Endothelial cell (in vitro differentiated cells): ENCODE data around the gene ARHGAP6. TPM values are rescaled to one million over a fixed set of nuclear protein-coding genes. Genes with fewer than 3 reads are reported as not detected.

ENCODE experiments used
- DNase-seq: peaks from one replicate; pipeline ENCODE4 v3.0.0; 2021; ENCODE audit warnings: low spot score
- H3K27ac Mint-ChIP-seq: one replicate; pipeline ENCODE4 v1.8.0; 2021; ENCODE audit warnings: mixed read lengths, inconsistent platforms; ENCODE audit not compliant: unreplicated experiment
- H3K27me3 Mint-ChIP-seq: one replicate; pipeline ENCODE4 v1.8.0; 2021; ENCODE audit warnings: mild to moderate bottlenecking, moderate library complexity, mixed read lengths, inconsistent platforms; ENCODE audit not compliant: unreplicated experiment
- H3K36me3 Mint-ChIP-seq: one replicate; pipeline ENCODE4 v1.8.0; 2021; ENCODE audit warnings: mild to moderate bottlenecking, low read depth, mixed read lengths, inconsistent platforms; ENCODE audit not compliant: unreplicated experiment
- H3K4me1 Mint-ChIP-seq: one replicate; pipeline ENCODE4 v1.8.0; 2021; ENCODE audit warnings: mild to moderate bottlenecking, mixed read lengths, inconsistent platforms; ENCODE audit not compliant: unreplicated experiment
- H3K4me3 Mint-ChIP-seq: one replicate; pipeline ENCODE4 v1.8.0; 2021; ENCODE audit warnings: mild to moderate bottlenecking, mixed read lengths, inconsistent platforms; ENCODE audit not compliant: unreplicated experiment
- H3K9me3 Mint-ChIP-seq: one replicate; pipeline ENCODE4 v1.8.0; 2021; ENCODE audit warnings: mixed read lengths, inconsistent platforms; ENCODE audit not compliant: unreplicated experiment
- total RNA-seq: library from RNA; stranded (reverse); fragmentation: NEBNext Ultra II Directional; extraction: Animal tissue kit (Norgen Biotek cat#: 25700); gene quantifications from one replicate; pipeline ENCODE4 v1.2.1, GENCODE V29; 2021; ENCODE audit not compliant: unreplicated experiment
- TF ChIP-seq, protein P1 (sequence below): fragments of 200-600 bp; sonication (generic); IDR thresholded peaks from one replicate; pipeline ENCODE4 v1.5.0; 2021; ENCODE audit warnings: antibody characterized with exemption; ENCODE audit not compliant: unreplicated experiment

Gene ARHGAP6
- total RNA-seq, 1 donor from 2014 or later = 4.1 TPM

DNA sequence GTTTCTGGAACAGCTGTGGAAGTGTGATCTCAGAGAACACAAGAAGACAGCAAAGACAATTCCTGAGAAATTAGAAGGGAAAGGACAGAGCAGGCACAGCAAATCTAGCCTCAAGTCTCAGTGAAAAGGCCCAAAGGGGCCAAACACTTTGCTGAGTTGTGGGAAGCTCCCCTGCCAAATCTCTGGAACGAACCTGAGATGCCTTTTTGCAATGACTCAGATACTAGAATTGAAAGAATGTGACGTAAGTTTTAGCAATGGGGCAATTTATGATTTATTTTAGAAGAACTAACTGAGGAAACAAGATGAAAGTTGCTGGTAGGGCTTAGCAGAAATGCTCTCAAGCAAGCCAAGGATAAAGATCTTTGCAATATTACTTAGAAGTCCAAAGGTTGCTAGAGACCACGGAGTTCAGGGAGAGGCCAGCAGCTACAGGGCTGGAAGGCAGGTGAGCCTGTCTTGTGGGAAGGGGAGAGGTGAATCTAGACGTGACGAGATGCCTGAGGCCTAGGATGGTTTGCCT, 279.7 kb downstream of the ARHGAP6 start:
- TF ChIP-seq, protein P1, sequence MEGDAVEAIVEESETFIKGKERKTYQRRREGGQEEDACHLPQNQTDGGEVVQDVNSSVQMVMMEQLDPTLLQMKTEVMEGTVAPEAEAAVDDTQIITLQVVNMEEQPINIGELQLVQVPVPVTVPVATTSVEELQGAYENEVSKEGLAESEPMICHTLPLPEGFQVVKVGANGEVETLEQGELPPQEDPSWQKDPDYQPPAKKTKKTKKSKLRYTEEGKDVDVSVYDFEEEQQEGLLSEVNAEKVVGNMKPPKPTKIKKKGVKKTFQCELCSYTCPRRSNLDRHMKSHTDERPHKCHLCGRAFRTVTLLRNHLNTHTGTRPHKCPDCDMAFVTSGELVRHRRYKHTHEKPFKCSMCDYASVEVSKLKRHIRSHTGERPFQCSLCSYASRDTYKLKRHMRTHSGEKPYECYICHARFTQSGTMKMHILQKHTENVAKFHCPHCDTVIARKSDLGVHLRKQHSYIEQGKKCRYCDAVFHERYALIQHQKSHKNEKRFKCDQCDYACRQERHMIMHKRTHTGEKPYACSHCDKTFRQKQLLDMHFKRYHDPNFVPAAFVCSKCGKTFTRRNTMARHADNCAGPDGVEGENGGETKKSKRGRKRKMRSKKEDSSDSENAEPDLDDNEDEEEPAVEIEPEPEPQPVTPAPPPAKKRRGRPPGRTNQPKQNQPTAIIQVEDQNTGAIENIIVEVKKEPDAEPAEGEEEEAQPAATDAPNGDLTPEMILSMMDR = no peak
- H3K27ac Mint-ChIP-seq = no peak overlapping the region
- DNase-seq = no peak
- no peak overlapping the region for H3K4me3 Mint-ChIP-seq
- H3K36me3 Mint-ChIP-seq = no peaks in the 10 kb centered on the region
- no peaks in the 10 kb centered on the region for H3K27me3 Mint-ChIP-seq
- no peaks in the 10 kb centered on the region for H3K9me3 Mint-ChIP-seq
- H3K4me1 Mint-ChIP-seq = peaks cover 5% of the 10 kb centered on the region

DNA sequence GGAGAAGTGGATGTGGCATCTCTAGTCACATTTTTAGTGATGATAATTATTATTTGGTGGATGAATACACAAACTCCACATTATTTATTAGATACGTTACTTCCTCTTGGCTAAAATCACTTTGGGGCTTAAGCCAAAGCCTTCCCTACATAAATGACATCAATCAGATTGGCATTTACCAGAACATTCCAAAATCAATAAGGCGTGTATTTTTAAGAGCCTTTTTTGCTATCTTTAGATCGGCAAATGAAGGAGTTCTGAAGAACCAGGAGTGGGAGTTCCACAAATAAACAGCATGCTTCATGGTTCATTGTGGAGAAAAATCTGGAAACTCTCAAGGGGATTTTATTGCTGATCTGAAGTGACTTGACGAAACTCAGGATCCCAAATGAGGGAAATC, 282.8 kb downstream of the ARHGAP6 start:
- no peaks in the 10 kb centered on the region for H3K36me3 Mint-ChIP-seq
- no peak overlapping the region for H3K4me3 Mint-ChIP-seq
- H3K27me3 Mint-ChIP-seq = no peaks in the 10 kb centered on the region
- H3K4me1 Mint-ChIP-seq = peaks cover 5% of the 10 kb centered on the region
- TF ChIP-seq, protein P1 = no peak
- H3K27ac Mint-ChIP-seq = no peak overlapping the region
- DNase-seq = no peak
- H3K9me3 Mint-ChIP-seq = no peaks in the 10 kb centered on the region

DNA sequence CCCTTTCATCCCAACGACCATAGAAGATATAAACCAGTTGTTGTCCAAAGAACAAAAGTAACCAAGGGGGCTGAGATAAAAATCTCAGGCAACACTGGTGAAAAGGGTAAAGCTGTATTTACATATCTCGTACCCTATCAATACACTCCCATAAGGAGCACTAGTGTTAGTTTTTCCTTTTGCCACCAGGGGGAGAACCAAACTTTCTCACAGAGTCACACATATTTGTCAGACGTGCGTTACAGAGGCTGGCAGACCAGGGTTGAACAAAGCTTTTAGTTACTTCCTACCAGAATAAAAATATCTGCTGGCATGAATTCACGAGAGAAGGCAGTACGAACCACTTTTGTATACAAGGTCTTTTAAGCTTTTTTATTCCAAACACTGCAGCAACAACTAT, 284.3 kb downstream of the ARHGAP6 start:
- TF ChIP-seq, protein P1 = peak; percentile 63
- no peaks in the 10 kb centered on the region for H3K36me3 Mint-ChIP-seq
- no peaks in the 10 kb centered on the region for H3K27me3 Mint-ChIP-seq
- H3K27ac Mint-ChIP-seq = no peak overlapping the region
- peaks cover under 1% of the 10 kb centered on the region for H3K4me1 Mint-ChIP-seq
- no peaks in the 10 kb centered on the region for H3K9me3 Mint-ChIP-seq
- DNase-seq = peak; percentile 39
- no peak overlapping the region for H3K4me3 Mint-ChIP-seq

DNA sequence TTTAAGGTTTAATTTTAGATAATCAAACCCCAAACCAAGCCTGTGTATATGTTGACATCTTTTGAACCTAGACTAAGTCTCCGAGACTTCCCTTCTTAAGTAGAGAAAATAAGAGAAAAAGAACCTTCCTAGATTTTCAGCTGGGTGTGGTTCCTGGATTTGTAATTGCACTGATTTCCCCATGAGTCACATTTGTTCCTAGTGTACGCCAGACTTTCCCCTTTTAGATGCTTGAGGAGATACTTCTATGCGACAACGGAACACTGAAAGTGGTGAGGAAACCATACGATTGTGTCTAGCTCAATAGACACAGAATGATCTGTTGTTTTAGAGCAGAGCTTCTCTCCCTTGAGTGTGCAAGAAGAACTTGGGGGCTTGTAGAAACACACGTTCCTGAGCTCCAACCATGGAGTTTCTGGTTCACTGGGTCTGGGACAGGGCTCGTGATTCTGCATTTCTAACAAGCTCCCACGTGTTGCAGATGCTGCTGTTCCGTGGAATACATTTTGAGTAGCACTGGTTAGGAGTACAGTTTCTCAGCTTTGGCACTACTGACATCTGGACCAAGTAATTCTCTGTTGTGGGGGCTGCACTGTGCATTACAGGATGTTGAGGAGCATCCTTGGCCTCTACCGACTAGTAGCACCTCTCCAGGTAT, 285.4 kb downstream of the ARHGAP6 start:
- H3K27ac Mint-ChIP-seq = no peak overlapping the region
- H3K9me3 Mint-ChIP-seq = no peaks in the 10 kb centered on the region

DNA sequence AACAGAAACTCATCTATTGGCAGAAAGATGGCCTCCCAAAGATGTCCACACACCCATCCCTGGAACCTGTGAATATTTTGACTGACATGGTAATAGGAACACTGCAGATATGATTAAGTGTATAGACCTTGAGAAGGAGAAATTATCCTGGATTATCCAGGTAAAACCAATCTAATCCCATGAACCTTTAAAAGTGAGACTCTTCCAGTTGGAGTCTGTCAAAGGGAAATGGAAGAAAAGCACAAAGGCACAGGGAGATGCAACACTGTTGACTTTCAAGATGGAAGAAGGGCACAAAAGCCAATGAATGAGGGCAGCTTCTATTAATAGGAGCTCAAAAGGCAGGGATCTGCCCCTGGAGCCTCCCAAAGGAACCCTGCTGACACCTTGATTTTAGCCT, 289.6 kb downstream of the ARHGAP6 start:
- H3K27ac Mint-ChIP-seq = no peak overlapping the region
- no peaks in the 10 kb centered on the region for H3K9me3 Mint-ChIP-seq
- no peaks in the 10 kb centered on the region for H3K27me3 Mint-ChIP-seq

More for the DNA sequence above, 285.4 kb downstream of the ARHGAP6 start:
- Mint-ChIP-seq H3K4me3 (no peak overlapping the region), H3K27me3 (no peaks in the 10 kb centered on the region), H3K36me3 (no peaks in the 10 kb centered on the region), H3K4me1 (peaks cover 5% of the 10 kb centered on the region)
- DNase-seq = no peak
- TF ChIP-seq, protein P1 = no peak

More for the DNA sequence above, 289.6 kb downstream of the ARHGAP6 start:
- TF ChIP-seq, protein P1 = no peak
- H3K4me1 Mint-ChIP-seq = peaks cover 10% of the 10 kb centered on the region
- no peak for DNase-seq
- H3K4me3 Mint-ChIP-seq = no peak overlapping the region
- no peaks in the 10 kb centered on the region for H3K36me3 Mint-ChIP-seq
